Esophagus (tissue), 2 donors: ENCODE data around the gene TPT1. TPM values are rescaled to one million over a fixed set of nuclear protein-coding genes. Genes with fewer than 3 reads are reported as not detected.

Source experiments
- H3K27ac ChIP-seq, 2 donors: one replicate each; pipeline ENCODE4 v1.5.1; 2013; ENCODE audit warnings: low read depth in 2 of 2, mild to moderate bottlenecking in 2 of 2, inconsistent platforms in 1 of 2, low read length in 1 of 2, moderate library complexity in 1 of 2
- H3K27me3 ChIP-seq, 2 donors: one replicate each; pipeline ENCODE4 v1.6.1; 2013; ENCODE audit warnings: low read length in 2 of 2, control low read depth in 1 of 2, mild to moderate bottlenecking in 1 of 2; ENCODE audit not compliant: insufficient read depth in 2 of 2, control insufficient read depth in 1 of 2
- H3K36me3 ChIP-seq, 2 donors: one replicate each; pipeline ENCODE4 v1.6.1; 2013; ENCODE audit warnings: low read length in 1 of 2; ENCODE audit not compliant: control insufficient read depth in 2 of 2, insufficient read depth in 2 of 2
- H3K4me1 ChIP-seq, 2 donors: one replicate each; pipeline ENCODE4 v1.6.1; 2013; ENCODE audit warnings: low read length in 1 of 2; ENCODE audit not compliant: control insufficient read depth in 2 of 2, insufficient read depth in 2 of 2
- H3K4me3 ChIP-seq, 2 donors: one replicate each; pipeline ENCODE4 v1.5.1; 2013; ENCODE audit warnings: low read length in 2 of 2, mild to moderate bottlenecking in 2 of 2, low read depth in 1 of 2, moderate library complexity in 1 of 2
- H3K9me3 ChIP-seq, 2 donors: one replicate each; pipeline ENCODE4 v1.6.1; 2013; ENCODE audit warnings: mild to moderate bottlenecking in 2 of 2, low read depth in 1 of 2, low read length in 1 of 2, moderate library complexity in 1 of 2; ENCODE audit not compliant: control insufficient read depth in 2 of 2, insufficient read depth in 1 of 2
- WGBS, 2 donors: extraction: QIAGEN DNeasy Blood & Tissue Kit; methylation state at CpG; one replicate each; pipeline ENCODE4 v1.1.7; 2013; 5-methylcytosine and 5-hydroxymethylcytosine counted together
- polyA plus RNA-seq, 2 donors: library from polyadenylated mRNA; stranded (reverse); fragments of 200-250 nt; gene quantifications; one replicate each; pipeline ENCODE4 v1.2.3, GENCODE V29; 2013
- donor health status: healthy with polysubstance abuse.
- donor health status: Bipolar disorder and iron deficiency.

TPT1 gene
- polyA plus RNA-seq, 2 donors, result 5,857 to 6,692 TPM

DNA sequence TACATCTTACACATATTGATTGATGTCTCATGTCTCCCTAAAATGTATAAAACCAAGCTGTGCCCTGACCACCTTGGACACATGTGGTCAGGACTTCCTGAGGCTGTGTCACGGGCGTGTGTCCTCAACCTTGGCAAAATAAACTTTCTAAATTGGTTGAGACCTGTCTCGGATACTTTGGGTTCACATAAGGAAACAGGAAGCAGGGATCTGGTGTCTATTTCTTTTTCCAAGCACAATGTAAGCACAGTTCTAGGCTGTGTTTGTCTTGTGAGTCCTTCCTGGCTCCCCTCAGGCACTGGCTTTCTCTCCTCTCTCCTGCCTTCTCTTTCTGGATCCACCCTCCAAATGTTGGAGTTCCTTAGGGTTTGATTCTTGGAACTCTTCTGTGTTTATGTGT is 27.6 kb upstream of the TPT1 start:
- no peak overlapping the region for H3K4me3 ChIP-seq
- 13 to 33% methylated on average over 3 of the region's 3 CpGs for WGBS, 2 donors
- H3K27ac ChIP-seq, result peak overlapping the region; percentile 66 to 83
- H3K36me3 ChIP-seq, result no peaks in the 10 kb centered on the region
- no peaks in the 10 kb centered on the region for H3K9me3 ChIP-seq
- no peaks in the 10 kb centered on the region for H3K27me3 ChIP-seq
- no peaks in the 10 kb centered on the region for H3K4me1 ChIP-seq

DNA sequence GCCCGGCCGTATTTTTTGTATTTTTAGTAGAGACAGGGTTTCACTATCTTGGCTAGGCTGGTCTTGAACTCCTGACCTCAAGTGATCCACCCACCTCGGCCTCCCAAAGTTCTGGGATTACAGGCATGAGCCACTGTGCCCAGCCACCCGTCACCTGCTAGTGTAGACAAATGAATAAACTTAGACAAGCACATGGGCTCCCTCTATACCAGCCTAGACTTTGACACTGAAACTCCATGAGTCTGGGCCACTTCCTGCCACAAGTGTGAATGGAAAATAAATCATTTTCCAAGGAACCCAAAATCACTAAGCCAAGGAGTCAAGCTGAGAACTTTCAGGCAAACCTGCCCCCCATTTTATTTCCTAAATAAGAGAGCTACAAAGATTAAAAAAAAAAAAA is 27.0 kb upstream of the TPT1 start:
- Histone ChIP-seq H3K9me3 (no peaks in the 10 kb centered on the region), H3K36me3 (no peaks in the 10 kb centered on the region), H3K27ac (peak overlapping the region; percentile 66 to 86), H3K4me1 (no peaks in the 10 kb centered on the region), H3K27me3 (no peaks in the 10 kb centered on the region), H3K4me3 (no peak overlapping the region)
- 73 to 77% methylated on average over 4 of the region's 4 CpGs for WGBS, 2 donors

DNA sequence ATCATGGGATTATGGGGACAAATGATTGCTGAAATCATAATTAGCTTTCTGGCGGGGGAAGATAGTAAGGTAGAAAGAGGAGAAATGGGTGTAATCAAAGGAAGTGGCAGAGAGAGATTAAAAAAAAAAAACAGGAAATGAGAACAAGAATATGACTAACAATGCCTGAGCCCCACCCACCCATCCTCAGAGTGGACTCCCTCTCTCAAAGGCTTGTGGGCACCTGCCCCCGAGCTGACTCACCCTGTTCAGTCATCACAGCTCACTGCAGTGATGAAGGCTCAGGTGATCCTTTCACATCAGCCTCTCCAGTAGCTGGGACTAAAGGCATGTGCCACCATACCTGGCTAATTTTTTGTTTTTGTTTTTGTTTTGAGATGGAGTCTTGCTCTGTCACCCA is 26.4 kb upstream of the TPT1 start:
- no peaks in the 10 kb centered on the region for H3K27me3 ChIP-seq
- H3K27ac ChIP-seq, result peak overlapping the region; percentile 66 to 86
- H3K4me3 ChIP-seq, result no peak overlapping the region
- 26 to 30% methylated on average over 2 of the region's 2 CpGs for WGBS, 2 donors
- H3K36me3 ChIP-seq, result no peaks in the 10 kb centered on the region
- no peaks in the 10 kb centered on the region for H3K9me3 ChIP-seq
- no peaks in the 10 kb centered on the region for H3K4me1 ChIP-seq

DNA sequence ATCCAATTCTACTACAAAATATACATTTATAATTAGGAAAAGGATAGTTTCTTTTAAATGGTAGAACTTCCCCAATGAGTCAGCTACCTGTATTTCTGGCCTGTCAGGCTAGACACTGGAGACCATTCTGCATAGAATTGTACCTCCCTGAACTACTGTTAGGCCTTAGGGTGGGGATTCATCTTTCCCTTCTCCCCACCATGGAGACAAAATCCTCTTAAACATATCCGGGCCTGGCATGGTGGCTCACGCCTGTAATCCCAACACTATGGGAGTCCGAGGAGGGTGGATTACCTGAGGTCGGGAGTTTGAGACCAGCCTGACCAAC is 24.5 kb upstream of the TPT1 start:
- no peaks in the 10 kb centered on the region for H3K9me3 ChIP-seq
- H3K27ac ChIP-seq, result peak overlapping the region; percentile 85 to 98
- no peaks in the 10 kb centered on the region for H3K4me1 ChIP-seq
- H3K27me3 ChIP-seq, result no peaks in the 10 kb centered on the region
- H3K4me3 ChIP-seq, result no peak overlapping the region
- no peaks in the 10 kb centered on the region for H3K36me3 ChIP-seq
- WGBS, 2 donors, result 71 to 72% methylated on average over 4 of the region's 4 CpGs

DNA sequence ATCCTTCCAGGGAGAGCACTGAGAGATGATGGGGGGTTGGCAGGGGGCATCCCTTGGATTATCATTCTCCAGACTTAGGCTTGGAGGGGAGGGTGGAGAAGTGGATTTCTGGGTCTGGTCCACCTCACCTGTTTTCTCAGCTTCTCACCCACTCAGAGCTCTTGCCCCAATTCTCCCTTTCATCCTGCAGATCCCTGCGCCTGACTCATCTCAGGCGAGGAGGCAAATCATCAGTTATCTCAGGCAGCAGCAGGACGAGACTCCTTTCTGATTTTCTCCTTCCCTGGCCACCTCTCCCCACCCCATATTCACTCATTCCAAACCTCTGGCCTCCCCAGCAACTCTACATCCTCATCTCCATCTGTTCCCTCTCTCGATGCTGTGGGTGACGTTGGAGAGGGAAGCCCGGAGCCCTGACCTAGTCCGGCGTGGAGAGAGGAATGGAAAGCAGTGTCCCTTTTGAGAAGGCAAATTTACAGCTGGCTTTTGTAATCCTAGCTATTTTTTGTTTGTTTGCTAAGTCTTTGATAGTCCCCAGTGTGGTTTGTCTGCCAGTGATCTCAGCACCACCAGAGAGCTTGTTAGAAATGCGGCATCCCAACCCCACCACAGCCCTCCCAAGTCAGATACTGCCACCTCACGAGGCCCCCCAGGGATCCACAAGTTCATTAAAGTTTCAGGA is 24.0 kb upstream of the TPT1 start:
- 79 to 82% methylated on average over 10 of the region's 10 CpGs for WGBS, 2 donors
- Histone ChIP-seq H3K27me3 (no peaks in the 10 kb centered on the region), H3K9me3 (no peaks in the 10 kb centered on the region), H3K4me3 (no peak overlapping the region), H3K36me3 (no peaks in the 10 kb centered on the region), H3K4me1 (no peaks in the 10 kb centered on the region), H3K27ac (peak overlapping the region; percentile 85 to 98)

DNA sequence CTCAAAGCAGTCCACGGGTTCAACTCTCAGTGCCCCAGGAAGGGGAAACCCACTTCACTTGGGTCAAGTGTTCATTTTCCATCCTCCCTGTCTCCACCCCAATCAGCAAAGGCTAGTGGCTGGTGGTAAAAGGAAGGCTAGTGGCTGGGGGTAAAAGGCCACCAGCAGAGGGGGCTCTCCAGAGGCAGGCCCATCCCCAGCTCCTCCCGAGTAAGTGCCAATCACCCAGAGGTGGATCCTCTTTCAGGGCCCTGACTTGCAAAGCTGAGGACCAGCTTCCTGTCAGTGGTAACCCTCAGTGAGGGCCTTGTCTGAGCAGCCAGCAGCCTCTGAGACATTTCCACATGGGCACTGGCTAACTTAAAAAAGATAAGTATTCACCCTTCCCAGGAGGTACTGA is 22.0 kb upstream of the TPT1 start:
- no peaks in the 10 kb centered on the region for H3K9me3 ChIP-seq
- no peak overlapping the region for H3K4me3 ChIP-seq
- H3K27me3 ChIP-seq, result no peaks in the 10 kb centered on the region
- H3K27ac ChIP-seq, result no peak overlapping the region
- H3K4me1 ChIP-seq, result no peaks in the 10 kb centered on the region
- WGBS, 2 donors, result 89 to 92% methylated on average over 2 of the region's 2 CpGs
- no peaks in the 10 kb centered on the region for H3K36me3 ChIP-seq

DNA sequence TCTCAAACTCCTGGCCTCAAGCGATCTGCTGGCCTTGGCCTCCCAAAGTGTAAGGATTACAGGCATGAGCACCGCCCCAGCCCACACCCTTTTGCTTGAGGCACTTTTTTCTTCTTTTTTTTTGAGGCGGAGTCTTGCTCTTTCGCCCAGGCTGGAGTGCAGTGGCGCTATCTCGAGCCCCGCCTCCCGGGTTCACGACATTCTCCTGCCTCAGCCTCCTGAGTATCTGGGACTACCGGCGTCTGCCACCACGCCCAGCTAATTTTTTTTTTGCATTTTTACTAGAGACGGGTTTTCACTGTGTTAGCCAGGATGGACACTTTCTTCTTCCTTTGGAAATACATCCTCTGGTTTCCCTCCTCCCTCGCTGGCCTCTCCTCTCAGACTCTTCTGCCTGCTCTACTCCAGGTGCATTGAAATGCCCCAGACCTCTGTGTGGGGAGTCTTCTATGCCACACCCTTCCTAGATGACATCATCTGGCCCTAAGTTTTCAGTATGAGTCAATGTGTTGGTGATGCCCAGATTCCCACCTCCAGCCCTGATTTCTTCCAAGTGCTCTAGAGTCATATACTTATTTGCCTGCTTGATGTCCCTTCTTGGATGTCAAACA is 20.7 kb upstream of the TPT1 start:
- no peaks in the 10 kb centered on the region for H3K27me3 ChIP-seq
- no peak overlapping the region for H3K27ac ChIP-seq
- H3K4me1 ChIP-seq, result no peaks in the 10 kb centered on the region
- H3K9me3 ChIP-seq, result no peaks in the 10 kb centered on the region
- no peaks in the 10 kb centered on the region for H3K36me3 ChIP-seq
- no peak overlapping the region for H3K4me3 ChIP-seq
- 86 to 91% methylated on average over 14 of the region's 14 CpGs for WGBS, 2 donors

DNA sequence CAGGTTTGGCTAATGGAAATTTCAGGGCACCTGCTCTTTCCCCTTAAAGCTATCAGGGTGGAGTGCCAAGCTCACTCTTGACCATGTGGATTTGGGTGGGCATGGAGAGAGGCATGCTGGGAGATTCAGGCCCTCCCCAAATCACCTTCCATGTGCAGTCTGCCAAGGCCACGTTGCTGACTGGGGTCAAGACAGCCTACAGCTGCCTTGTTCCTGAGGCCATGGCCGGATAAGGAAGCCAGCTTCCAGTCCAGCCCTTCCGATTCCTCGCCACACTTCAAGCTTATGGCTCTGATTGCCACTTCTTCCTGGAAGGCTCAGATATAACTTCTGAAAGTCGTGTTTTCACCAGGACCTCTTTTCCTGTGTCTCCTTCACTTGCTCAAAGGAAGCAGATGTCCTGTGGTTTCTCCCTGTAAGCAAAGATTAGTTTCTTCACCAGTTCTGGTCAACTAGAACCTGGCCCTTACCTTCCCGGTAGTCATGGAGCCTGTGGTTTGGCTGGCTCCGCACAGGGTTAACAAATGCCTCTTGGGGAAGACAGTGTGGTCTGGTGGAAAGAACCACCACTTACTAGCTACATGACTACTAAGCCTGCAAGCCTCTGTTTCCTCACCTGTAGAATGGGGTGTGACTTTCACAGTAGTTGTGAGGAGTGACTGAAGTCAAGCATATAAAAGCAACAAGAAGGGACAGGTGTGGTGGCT is 16.1 kb upstream of the TPT1 start:
- 79 to 81% methylated on average over 7 of the region's 7 CpGs for WGBS, 2 donors
- Histone ChIP-seq H3K36me3 (no peaks in the 10 kb centered on the region), H3K4me1 (no peaks in the 10 kb centered on the region)

DNA sequence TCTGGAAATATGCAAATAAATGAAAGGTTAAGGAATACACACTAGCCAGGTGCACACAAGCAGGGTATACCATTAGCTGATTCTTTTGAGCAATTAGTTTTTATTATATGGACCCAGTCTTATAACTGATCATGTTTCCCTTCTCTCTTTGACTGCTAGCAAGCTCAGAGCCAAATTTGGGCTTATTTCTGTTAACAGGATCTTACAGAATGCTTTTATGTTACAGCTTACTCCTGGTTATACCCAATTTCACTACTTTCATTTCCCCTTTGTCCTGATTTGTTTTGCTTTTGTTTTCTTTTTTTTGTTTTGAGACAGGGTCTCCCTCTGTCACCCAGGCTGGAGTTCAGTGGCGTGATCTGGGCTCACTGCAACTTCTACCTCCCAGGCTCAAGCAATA is 12.9 kb upstream of the TPT1 start:
- H3K4me1 ChIP-seq, result no peaks in the 10 kb centered on the region
- H3K27me3 ChIP-seq, result no peaks in the 10 kb centered on the region
- H3K27ac ChIP-seq, result no peak overlapping the region
- no peaks in the 10 kb centered on the region for H3K9me3 ChIP-seq
- H3K36me3 ChIP-seq, result peaks cover 0 to 4% of the 10 kb centered on the region in 2 donors
- H3K4me3 ChIP-seq, result no peak overlapping the region
- 89 to 100% methylated on average over 1 of the region's 1 CpG for WGBS, 2 donors

More for the DNA sequence above, 16.1 kb upstream of the TPT1 start:
- Histone ChIP-seq H3K27ac (peak overlapping the region in 1 of 2 donors; percentile 84), H3K9me3 (no peaks in the 10 kb centered on the region), H3K27me3 (no peaks in the 10 kb centered on the region), H3K4me3 (no peak overlapping the region)
